GM18907 (cell line): Measurements from ENCODE around the gene DCST2.
A peak's percentile ranks its signal among the peaks of the same experiment; 100 is the strongest.

ENCODE experiments used
- ATAC-seq: cut with Tn5 transposase; IDR thresholded peaks from one replicate; pipeline ENCODE4 v1.9.1; 2021; ENCODE audit warnings: mild to moderate bottlenecking, moderate library complexity; ENCODE audit not compliant: unreplicated experiment

Gene DCST2

DNA sequence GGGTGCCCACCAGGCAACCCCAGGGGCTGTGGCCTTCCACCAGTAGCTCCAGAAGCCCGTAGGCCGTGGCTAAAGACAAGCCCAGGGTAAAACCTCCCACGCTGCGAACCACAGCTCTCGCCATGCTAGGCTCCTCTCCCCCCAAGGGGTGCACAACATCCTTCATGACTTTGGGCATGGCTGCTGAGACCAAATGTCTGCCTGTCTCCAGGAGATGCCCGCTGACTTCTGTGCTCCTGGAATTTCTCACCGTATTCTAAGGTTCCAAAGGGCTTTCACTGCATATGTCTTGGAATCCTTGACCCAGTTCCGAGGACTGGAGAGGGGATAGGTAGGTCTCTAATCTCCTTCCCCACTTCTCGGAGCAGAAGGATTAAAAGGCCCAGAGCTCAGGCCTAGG lies at the start of gene DCST2, which contains the start of gene DCST1:
Gene DCST2 (minus strand): TSS at position 258 of the 400 bp plus-strand sequence. CDS start 80 bp downstream, at position 178.
Gene DCST1 (plus strand): TSS at position 301 of the 400 bp plus-strand sequence. CDS start 213 bp downstream, outside the sequence.
- ATAC-seq, result no peak

DNA sequence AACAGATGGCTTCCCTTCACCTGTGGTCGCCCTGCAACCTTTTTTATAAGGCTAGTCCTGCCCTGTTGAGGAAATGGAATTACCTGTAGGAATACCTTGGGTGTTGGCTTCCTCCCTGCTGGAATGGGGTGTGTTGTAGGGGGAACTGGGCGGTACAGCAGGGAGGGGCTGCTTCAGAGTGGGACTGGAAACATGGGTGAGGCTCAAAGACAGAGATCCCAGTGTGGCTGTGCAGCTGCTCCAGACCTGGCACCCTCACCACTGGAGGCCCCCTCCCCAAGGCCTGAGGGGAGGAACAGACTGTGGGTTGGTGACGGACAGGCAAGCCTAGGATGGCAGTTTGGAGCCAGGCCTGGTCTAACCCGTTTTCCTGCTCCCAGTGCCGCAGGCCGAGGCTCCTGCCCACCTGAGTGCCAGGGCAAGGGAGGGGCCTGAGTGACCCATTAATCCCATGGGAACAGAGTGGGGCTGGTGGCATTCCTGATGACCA lies 49.5 kb upstream of the DCST2 start:
- ATAC-seq, result no peak

GRCh38 chr1:155082301-155083051 lies 48.9 kb upstream of the DCST2 start:
- ATAC-seq, result no peak

- ATAC-seq, result no peak
Observed at GRCh38 chr1:155081472-155082300, 48.1 kb upstream of the DCST2 start.

DNA sequence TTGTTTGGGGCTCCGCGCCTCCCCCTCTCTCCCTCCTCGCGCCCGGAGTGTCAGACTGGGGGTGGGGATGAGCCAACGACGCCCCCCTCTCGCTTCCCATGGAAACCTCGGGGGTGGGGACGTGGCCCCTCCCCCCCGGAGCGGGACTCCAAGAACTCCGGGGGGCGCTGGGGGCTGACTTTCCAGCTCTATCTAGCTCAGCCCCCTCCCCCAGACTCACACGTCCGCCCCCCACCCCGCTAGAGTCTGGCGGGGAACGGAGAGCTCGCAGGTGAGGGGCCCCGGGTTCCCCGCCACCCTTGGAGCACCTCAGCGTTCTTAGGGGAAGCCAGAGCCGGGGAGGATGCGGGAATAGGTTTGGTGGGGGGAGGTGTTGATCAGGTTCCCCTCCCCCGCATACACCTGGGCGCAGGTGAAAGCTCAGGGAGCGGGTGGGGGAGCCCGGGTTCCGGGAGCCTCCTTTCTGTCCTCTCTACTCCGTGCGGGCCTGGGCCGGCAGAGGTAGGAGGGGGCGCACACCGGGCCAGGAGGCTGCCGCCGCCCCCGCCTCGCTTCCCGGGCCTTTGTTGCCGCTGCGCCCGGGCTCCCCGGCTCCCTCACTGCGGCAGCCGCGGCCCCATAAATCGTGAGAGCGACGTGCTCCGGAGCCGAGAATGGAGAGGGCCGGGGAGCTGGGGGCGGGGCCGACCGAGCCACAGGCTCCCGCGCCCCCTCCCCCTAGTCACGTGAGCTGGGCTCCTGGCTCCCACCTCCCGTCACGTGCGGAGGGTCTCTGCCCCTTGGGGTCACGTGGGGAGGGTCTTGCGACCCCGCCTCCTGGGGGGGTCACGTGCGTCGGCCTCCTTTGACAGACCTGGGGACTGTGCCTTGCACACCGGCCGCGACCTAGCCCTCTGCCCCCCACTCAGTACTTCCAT lies 47.0 kb upstream of the DCST2 start:
- ATAC-seq, result no peak

DNA sequence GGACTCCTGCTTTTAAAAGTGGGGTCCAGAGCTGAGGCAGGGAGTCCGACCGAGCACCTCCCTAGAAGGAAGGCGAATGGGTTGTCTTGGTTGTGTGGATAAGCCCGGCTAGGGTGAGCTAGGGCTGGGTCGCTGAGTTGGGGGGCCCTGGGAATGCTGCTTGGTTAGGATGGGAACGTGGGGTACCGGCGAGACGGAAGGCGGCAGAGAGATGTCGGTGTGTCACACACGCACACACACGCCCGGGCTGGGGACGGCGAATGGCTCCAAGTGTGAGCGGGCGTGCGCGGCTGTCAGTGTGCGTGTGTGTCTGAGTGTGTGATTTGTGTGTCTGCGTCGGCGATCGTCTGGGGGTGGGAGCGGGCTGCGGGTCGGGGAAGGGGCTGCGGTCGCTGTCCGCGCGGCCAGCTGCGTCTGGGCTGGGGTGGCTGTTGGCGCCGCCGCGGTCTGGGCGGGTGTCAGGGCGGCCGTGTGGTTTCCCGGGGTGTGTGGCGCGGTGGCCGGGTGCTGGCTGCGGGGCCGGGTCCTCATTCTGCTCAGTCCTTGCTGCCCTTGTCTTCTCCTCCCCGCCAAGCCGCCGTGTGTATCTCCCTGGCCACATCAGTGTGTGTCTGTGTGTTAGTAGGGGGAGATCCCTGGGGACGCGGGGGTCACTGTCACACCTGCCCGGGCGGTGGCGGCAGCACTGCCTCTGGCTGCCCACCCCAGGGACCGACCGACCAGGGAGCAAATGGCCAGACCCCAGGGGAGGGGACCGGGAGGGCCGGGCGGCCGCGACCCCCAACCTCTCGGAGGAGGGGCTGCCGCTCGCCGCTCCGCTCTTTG lies 46.1 kb upstream of the DCST2 start:
- no peak for ATAC-seq

DNA sequence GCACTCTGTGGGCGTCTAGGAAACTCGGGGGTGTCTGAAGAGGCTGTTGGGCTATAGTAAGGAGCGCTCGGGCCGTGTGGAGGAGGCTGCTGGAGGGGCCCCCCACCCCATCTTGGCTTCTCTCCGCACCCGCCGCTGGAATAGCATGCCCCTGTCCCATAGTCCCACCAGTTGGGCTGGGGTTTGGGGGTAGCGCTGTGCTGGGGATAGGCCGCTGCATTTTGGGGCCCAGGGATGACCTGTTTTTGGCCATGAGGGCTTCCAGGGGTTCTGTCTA lies 45.6 kb upstream of the DCST2 start:
- no peak for ATAC-seq

DNA sequence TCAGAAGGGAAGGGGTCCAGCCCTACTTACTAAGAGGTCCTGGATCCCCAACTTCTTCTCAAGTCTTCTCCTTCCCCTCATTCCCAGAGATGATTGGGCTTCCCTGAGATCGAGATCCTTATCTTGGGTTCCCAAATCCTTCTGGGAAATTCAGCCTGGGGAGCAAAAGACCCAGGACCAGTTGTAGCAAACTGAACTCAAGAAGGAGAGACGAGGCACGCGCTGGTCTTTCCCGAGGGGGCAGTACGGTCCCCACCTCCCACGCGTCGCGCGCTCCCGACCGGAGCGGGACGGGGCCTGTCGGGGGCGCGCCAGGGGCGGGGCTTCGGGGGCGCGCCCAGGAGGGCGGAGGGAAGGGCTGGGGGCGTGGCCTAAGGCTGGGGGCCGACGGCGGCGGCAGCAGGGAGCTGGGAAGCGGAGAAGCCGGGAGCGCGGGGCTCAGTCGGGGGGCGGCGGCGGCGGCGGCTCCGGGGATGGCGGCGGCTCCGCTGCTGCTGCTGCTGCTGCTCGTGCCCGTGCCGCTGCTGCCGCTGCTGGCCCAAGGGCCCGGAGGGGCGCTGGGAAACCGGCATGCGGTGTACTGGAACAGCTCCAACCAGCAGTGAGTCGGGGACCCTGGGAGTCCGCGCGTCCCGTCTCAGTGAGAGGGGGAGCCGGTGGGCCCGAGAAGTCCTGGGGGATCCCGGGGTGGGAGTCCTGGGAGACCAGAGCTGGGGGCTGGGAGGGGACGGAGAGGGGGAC lies 45.1 kb upstream of the DCST2 start, which contains the start of gene EFNA3:
Gene EFNA3 (plus strand): TSS at position 369 of the 741 bp plus-strand sequence. CDS start 105 bp downstream, at position 474.
- ATAC-seq, result no peak

GRCh38 chr1:155077758-155078445 lies 44.3 kb upstream of the DCST2 start:
- ATAC-seq, result no peak

GRCh38 chr1:155077346-155077745 lies 43.8 kb upstream of the DCST2 start:
- ATAC-seq, result no peak

- no peak for ATAC-seq
Observed at GRCh38 chr1:155076371-155076770, 42.8 kb upstream of the DCST2 start.

DNA sequence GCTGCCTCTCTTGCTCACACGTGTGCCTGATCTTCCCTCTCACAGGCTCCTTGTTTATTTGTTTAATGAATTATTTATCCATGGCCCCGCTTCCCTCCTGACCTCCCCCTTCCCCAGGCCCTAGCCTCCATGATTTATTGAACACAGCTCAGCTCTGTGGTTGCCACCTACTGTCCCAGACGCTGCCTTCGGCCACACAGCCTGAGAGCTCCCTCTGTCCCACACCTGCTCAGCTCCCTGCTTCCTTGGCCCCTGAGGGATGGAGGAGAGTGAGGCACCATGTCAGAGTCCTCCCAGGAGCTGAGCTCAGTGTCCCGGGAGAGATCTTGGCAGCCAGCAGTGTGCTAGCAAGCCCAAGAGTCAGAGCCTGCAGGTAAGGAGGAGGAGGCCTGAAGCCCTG lies 42.0 kb upstream of the DCST2 start:
- no peak for ATAC-seq

GRCh38 chr1:155073377-155074242 lies 40.0 kb upstream of the DCST2 start:
- ATAC-seq, result no peak

GRCh38 chr1:155072531-155073289 lies 39.1 kb upstream of the DCST2 start:
- no peak for ATAC-seq

DNA sequence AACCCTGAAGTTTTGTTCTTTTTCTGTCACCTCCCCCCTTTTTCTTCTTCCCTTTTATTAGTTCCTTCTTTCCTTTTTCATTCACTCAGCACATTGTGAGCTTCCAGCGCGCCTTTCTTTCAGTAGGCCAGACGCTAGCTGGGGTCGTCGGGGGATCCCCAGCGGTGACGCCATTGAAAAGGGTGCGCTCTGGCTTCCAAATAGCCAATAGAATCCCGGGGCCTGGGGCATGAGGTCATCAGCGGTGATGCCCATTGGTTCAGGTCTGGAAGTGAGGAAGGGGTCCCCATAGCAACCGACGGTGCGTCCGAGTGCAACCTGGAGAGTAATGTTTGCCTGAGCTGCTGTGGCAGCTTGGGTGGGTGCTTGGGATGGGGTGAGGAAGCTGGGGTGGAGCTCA lies 38.1 kb upstream of the DCST2 start:
- no peak for ATAC-seq

DNA sequence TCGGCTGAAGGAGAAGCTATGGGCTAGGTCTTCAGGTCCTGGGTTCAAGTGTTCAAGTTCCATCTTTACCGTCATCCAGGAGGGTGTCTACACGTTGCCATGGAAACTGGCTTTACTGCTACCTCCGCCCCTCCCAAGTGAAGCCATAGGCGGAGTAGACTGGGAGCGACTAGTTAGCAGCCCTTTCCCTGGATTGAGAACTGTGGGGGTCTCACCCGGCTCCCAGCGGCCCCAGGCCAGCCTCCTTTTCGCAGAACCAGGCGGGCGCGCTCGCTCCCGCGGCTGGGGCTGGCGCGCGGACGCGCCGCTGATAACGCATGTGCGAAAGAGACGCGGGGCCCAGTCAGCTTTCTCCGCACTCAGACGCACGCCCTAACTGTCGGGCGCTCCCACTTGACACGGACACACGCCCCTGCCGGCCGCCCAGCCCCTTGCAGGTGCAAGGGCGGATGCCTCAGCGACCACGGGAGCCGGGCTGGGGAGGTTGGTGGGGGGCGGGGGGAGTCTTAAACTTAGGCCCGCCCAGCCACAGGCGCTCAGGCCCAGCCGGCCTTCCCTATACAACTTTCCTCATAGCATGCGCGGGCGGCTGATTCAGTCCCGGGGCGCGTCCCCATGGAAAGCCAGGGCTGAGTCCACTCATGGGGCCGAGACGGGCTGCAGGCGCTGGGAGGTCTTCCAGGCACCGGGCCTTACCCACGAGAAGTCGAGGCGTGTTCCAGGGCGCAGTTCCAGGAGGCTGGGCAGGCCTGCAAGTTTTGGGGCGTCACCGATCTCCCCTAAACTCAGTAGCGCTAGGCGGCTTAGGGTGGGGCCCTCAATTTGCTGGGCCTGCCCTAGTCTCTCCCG lies 37.4 kb upstream of the DCST2 start:
- peak; percentile 66 for ATAC-seq
